T-helper 2 cell treated with Interferon-gamma antibody and Interleukin-4, amounts not matched to agents 100 ng/mL and 5 ng/mL, for 36 hours (primary cell): ENCODE results near the gene HPS1. TPM values are rescaled to one million over a fixed set of nuclear protein-coding genes. Genes with fewer than 3 reads are reported as not detected.

Experiments used
- intact Hi-C: fragments of 100-400 bp; cut with micrococcal nuclease; formaldehyde crosslinking; loops from one replicate; pipeline ENCODE4 v1.15.1; 2023
- total RNA-seq: library from RNA; stranded (reverse); gene quantifications from 2 replicates; pipeline ENCODE4 v1.2.3, GENCODE V29; 2022

Gene HPS1
- 80.8 and 81.6 TPM in 2 replicates for total RNA-seq

DNA sequence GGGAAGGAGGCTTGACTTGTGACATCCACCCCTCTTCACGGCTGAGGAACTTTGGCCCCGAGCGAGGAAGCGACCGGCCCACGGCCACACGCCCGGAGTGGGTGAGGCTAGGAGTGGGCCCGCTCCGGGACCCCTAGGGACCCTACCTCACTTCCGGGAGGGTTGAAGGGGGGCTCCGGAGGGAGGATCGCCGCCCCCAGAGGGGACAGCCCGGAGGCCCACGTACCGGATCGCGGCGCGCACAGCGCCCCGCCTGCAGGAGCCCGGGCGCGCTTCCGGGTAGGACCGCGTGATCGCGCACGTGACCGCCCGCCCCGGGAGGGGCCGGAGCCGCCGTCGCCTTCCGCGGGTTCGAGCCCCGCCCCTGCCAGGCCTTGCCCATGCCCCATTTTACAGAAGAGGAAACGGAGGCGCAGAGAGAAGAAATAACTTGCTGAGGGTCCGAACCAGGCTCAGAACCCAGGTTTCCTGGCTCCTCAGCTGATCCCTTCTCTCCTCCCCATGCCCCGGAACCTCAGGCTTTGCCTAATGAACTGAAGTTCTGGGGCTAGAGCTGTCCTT is at the start of gene HPS1:
HPS1 (minus strand) TSS at position 275 of the 561 bp plus-strand sequence. CDS start 3,695 bp downstream, outside the sequence.
- intact Hi-C loops: loop anchor here (2.0 to 5.0 kb wide), 3 partner anchors 312 to 1286 kb away; partner anchors contain the start of genes COX15, CUTC, GOT1 and R3HCC1L

DNA sequence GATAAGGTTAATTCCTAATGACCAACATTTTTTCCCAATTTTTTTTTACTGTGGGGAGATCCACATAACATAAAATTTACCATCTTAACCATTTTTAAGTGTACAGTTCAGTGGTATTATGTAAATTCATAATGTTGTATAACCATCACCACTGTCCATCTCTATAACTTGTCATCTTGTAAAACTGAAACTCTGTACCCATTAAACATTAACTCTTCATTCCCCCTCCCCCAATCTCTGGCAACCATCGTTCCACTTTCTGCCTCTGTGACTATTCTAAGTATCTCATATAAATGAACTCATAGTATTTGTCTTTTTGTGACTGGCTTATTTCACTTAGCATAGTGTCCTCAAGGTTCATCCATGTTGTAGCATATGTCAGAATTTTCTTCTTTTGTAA is 46.0 kb upstream of the HPS1 start:
- intact Hi-C loops: no loop called here

DNA sequence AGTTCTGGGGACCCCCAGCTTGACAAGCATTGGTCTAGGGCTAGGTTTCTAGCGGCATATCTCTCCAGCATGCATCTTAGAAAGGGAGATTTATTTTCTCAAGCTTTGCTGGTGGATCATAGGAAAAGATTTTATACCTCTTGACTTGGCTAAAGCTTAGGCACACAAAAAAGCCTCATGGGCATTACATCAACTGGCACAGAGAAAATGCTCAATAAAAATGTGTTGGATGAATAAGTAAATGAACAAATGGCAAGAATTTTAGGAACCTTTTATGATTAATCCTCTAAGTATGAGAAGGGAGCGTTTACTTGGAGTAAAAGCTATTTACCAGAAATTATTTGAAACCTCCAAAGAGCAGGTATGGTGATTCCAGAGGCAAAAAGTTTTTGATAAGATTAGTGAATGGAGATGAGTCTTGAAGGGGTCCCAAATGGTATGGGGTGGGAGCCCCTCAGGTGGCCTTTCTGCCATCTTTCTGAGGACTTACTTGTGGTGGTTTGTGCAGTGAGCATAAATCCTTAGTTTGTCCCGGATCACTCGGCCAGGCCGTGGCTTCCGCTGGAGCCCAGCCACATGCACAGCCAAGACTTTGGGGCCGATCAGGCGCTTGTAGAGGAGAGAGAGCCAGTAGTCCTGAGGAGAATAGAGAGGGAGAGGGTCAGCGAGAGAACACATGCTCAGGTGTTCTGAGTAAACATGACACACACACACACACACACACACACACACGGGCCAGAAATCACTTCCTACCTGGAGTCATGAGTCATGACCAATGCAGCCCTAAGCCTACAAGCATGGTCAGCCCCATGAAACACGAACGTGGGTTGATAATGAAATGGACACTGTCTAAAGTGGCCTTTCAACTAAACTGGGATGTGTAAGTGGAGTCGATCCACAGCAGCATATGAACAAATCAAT is 43.1 kb upstream of the HPS1 start:
- intact Hi-C loops: no loop called here

DNA sequence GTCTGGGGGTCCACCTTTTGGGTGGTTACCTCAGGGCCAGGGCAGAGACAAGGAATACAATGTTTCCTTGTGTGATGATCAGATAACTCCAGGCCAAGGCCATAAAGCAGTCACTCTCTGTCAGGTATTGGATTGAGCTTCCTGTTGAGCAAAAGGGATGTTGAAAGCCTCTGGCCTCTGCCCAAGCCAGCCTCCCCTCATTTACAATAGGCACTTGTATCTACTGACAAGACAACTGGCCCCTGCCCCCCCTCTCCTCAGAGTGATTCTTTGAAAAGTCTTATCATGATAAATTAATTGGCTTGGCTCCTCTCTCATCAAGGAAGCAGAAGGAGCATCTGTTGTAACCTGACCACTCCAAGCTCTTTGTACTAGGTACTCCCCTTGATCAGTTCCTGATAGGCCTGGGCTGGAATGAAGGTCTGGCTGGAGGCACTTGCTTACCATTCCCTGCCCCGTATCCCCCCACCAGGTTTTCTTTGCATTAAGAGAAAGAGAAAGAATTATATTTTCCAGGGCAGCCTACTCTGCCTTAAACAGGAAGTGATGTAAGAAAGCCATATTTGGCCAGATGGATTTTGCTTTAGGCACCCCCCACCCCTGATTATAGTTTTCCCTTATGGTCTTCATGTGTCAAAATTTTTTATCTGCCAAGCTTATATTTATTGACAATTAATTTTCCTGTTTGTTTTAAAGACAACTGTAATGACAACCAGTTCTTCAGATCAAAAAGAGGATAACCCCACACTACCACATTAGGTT is 42.1 kb upstream of the HPS1 start:
- intact Hi-C loops: no loop called here

DNA sequence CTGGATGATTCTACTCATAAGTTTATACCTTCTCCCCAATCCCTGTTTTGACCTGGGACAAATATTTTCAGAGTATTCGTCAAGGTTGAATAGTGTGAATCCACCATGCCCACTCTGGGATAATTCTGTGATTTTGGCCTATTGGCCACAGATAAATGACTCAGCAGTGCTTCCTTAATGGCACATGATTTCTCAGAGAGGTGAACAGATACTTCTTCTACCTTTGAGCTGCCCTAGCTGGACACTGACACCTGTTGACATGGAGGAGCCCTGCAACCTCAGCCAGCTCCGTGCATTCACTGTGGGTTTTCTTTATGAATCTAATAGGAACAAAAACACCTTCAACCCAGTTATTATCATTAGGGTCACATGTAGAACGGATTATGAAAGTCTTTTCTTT is 40.9 kb upstream of the HPS1 start:
- intact Hi-C loops: no loop called here

DNA sequence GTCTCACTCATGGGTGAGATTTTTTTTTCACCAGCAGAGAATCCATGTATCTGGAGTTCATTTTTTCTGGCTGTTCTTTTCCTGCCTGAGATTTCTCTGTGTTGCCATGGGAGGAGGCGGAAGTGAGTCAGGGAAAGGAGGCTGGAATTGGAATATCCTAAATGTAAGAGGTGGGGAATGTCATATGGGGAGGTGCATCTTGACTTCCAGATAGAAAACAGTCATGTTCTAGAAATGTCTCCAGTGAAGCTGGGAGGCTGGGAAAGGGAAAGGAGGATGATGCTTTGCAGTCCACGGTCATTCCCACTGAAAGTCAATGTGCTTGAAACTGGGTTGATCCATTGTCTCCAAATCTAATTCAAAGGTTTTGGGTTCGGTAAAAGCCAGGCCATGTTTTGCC is 39.7 kb upstream of the HPS1 start:
- intact Hi-C loops: no loop called here

DNA sequence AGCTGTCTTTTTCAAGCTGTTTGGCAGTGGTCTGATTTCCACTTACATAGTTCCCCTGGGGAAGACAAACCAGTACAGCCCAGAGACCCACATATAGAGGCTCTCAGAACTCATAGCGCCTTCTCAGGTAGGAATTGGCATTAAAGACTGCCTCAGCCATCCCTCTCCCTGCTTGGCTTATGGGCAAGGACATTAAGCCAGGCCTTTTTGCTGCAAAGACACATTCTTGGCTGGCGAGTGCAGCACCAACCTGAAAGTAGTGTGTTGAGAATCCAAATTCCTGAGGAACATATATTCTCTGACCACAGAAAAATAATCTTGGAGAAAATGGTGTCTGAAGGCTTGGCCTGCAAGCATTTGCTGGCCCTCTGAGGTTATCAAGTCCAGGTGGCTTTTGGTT is 39.2 kb upstream of the HPS1 start:
- intact Hi-C loops: no loop called here

DNA sequence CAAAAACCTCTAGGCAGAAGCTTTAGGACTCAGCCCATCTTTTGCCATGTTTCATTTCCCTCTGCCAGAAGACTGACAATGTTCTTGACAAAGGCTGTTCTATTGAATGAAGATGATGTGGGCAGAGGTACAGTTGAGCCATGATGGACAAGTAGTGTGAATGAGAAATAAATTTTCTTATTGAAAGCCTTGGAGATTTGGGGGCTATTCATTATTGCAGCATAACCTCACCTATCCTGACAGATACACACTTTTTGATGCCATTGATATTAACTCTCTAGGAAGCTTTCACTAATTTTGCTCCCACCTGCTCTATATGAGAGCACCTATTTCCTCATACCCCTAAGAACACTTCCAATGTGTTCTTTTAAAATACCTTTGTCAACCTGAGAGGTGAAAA is 36.9 kb upstream of the HPS1 start:
- intact Hi-C loops: no loop called here

DNA sequence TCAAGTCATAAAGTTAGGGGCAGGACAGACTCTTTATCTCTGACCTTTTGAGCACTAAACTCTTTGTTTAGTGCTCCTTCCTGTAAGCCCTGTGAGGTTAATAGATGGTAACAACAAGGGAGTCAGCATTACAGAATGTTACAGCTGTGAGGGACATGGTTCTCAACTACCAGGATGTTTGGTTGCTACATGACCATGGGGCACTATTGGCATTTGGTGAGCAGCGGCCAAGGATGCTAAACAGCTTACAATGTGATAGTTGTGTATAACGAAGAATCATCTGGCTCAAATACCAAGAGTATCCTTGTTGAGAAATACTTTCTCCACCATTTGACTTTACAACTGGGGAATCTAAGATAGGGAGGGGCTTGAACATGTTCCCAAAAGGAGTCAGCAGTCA is 35.4 kb upstream of the HPS1 start:
- intact Hi-C loops: no loop called here

DNA sequence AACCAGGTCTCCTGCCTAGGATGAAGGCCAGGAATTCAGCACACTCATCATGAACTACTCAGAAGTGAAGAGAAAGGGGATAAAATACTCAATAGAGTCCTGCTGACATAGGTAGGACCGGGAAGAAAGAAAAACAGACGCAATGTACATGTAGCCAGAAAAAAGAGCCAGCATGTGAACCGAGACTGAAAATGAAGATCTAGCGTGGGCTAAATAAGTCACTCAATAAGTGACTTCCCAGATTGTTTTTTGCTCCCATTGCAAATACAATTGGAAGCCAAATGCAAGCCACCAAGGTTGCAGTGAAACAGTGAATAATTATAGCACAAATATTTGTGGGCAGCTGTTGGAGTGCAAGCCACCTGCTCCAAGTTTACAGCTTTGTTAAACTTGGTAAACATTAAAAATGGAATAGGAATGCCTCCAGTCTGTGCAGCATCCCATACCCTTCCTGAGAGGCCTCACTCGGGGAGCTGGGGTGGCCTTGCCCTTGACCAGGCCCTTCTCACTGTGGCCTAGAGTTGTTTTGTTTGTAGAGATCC is 34.7 kb upstream of the HPS1 start:
- intact Hi-C loops: no loop called here

DNA sequence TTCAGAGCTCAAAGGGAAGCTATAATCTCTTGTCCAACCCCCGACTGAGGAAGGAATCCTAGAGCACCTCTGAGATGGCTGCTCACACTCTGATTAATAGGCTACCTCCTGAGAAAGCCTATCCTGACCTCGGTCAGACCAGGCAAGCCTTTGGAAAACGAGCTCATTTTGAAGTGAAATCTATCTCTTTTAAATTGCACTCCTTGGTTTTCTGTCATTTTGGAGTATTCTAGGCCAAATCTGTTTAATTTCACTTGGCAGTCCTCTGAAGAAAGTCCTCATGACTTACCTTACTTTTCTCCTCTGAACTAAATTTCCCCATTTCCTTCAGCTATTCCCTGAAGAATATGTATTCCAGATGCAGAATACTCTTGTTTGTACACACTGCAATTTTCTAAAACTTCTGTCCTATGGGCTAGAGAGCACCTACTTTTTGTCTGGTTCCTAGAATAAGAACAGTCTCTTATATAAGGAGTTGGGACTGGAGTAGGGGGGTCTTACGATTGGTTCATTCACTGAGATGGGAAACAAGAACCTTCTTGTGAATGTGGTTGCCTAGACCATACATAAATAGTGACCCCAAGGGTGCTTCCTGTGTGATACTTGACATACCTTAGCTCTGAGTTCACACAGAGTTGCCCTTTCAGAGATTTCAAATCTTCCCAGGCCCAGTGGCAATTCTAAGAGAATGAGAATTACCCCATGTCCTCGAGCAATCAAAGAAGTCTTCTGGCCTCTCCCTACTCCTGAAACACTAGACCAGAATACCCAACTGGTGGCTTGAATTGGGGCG is 31.9 kb upstream of the HPS1 start:
- intact Hi-C loops: no loop called here

DNA sequence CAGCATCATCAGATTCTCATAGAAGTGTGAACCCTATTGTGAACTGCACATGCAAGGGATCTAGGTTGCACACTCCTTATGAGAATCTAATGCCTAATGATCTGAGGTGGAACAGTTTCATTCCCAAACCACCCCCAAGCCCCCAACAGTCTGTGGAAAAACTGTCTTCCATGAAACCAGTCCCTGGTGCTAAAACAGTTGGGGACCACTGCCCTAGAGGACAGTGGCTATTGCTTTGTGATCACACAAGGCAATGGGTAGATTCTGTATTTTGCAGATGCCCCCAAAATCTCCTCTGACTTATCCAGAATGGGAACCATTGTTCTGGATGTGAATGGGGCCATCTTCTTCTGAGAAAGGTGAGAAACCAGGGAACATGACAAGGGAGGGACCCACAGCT is 31.1 kb upstream of the HPS1 start:
- intact Hi-C loops: no loop called here

DNA sequence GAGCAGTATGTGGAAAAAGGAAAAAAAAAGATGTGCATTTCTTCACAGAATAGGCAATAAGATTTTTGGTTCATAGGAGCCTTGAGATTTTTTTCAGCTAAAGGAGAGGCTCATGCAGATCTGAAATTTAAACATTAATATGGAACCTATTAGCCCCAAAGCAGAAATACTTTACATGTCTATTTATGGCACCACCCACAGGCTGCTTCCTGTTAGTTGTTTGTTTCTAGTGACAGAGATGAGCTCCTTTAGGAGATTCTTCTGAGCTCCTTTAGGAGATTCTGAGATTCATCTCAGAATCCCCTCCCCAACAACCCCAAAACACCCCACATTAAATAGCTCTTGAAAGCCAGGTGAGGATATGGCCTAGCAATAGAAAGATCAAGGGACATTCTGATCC is 27.9 kb upstream of the HPS1 start:
- intact Hi-C loops: no loop called here

DNA sequence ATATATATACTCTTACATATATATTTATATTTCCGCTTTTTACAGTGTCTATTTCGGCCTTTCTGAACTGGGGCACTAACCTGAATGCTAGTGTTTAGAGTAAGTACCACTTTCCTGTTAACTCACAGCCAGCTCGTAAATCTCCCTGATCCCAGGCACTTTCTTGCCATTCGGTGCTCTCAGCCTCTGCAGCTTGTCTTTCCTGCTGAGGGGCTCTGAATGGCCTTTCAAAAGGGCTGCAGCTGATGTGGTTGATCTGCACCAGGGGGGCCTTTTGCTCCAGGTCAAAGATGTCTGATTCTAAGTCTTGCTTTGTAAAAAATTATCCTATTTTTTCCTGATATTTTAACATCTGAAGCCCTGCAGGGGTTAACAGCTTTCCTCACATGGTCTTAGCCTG is 25.5 kb upstream of the HPS1 start:
- intact Hi-C loops: no loop called here

DNA sequence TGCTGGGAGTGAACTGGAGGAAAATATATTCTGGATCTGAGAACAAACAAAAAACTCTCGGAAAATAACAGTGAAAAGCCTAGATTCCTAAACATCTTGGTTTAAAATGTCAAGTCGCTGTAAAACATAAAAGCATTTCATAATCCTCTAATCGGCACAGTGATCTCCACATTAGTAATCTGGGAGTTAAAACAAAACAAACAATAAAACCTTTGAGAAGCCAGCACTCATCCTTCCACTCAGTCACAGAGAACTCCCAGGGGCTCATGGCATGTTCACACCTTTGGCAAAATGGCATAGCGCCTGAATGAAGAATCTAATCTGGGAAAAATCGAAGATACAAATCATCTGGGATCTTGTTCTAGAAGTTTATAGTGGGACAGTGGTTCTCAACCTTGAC is 24.1 kb upstream of the HPS1 start:
- intact Hi-C loops: no loop called here

DNA sequence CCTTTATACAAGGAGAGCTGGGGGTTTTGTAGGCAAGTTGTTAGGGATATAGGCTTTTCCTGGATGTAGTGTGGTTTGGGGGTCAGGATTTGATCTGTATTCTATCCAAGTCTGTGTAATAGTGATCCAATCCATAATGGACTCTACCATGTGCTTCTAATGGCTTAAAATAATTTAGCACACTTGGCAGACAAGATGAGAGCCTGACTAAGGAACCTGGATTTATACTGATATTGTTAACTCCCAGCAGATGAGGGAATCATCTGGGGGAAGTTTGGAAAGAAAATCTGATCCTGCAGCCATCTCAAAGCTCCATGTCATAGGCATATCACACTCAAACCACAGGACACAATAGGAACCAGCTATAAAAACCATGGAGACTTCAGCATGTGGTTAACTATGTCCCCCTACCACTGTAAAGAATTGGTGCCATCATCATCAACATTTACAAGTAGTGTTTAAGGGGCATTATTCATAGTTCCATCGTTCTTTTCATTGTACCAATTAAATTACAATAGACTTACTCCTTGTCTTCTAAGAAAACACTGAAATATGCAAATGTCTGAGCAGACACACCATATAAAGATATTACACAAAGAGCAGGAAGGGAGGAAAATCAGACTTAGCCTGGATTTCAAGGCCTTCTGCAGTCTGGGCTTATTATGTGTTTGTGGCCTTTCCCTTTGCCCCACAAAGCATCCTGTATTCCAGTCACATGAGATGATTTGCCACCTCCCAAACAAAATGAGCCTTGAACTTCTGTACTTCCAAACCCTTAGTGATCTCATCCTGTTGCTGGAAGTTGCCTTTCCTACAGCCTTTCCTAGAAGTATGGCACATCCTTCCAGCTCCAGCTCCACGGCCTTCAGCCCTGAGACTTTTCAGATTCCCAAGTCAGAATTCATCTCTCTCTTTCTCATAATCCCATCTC is 22.5 kb upstream of the HPS1 start:
- intact Hi-C loops: no loop called here

DNA sequence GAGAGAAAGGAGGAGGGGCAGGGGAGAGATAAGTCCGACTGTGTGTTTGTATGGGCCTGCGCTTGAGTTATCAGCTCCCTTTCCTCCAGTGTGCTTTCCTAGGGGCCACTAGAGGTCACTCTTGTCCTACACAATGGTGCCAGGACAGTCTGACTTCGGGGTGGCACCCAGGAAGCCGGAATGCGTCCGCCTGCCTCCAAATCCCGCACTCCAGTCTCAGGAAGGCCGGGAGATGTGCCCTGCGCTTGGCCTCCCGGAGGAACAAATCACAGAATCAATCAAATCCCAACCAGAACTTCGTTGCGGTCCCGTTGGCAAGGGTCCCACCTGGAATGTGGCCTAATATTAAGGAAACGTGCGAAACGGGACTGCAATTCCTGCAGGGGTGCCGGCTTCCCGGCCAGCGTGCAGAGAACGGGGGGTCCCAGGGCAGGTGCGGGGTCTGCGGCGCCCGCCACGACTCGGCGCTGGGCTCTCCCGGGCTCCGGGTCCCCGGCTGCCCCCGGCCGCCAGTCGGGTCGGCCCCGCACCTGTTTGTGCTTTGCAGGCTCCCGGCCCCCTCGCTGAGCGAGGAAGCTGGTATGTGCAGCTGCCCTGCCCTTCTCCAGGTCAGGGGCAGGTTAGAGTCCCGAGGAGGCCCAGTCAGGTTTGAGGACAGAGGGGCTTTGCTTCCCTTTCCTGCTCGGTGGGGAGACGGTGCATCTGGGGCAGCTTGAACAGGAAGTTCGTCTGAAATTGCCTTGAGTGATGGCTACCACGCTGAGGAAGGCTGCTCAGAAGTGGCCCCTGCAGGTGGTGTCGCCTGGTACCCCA is 21.0 kb upstream of the HPS1 start:
- intact Hi-C loops: loop anchor here (1.0 kb wide), 2 partner anchors 197 to 779 kb away; no protein-coding TSS in a partner anchor

DNA sequence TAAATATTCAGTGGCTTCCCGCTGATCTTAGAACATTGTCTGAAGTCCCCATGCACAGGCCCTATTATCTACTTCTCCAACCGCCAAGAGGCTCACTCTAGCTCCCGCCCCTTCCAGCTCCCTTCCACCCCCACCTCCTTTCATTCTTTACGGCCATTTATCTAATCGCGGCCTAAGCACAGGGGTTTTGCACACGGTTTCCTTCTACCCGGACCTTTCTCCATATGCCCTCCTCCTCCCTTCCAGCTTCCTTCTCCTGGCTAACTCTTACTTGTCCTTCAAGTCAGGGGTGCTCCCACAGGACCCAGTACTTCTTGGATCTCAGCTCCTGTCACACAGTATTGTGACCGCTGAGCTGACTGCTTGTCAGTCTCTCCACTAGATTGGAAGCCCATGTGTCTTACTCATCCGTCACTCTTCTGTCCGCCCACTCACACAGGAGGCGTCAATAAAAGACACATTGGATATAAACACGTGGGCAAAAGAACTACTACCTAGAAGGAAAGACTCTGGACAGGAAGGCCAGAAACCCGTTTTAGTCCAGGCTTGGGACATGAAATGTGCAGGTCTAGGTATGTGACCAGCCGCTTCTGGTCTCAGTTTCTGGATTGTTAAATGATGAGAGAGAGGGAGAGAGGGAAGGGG is 20.2 kb upstream of the HPS1 start:
- intact Hi-C loops: loop anchor here (1.0 kb wide), 2 partner anchors 197 to 779 kb away; no protein-coding TSS in a partner anchor
